ENCODE measurements around the gene TBR1. TPM values are rescaled to one million over a fixed set of nuclear protein-coding genes. Genes with fewer than 3 reads are reported as not detected.

Gene TBR1
- total and polyA plus RNA-seq, 4 donors: under 0.01 TPM; not detected in 3

- WGBS: 98% methylated on average over 2 of the region's 2 CpGs
- Histone ChIP-seq H3K9ac (ENCODE audit: low read depth in 1 of 2, low read length in 2 of 2) (no peak overlapping the region), H3K36me3 (ENCODE audit: control insufficient read depth in 4 of 4, insufficient read depth in 3 of 4, low read depth in 1 of 4, low read length in 3 of 4) (no peaks in the 10 kb centered on the region)
These were observed 29.8 kb upstream of the TBR1 start for GRCh38 chr2:161386228-161386824.

GRCh38 chr2:161388146-161388779 is 27.8 kb upstream of the TBR1 start:
- H3K9me3 ChIP-seq (ENCODE audit: control insufficient read depth in 4 of 4, low read length in 3 of 4): no peaks in the 10 kb centered on the region
- H3K36me3 ChIP-seq (ENCODE audit: control insufficient read depth in 4 of 4, insufficient read depth in 3 of 4, low read depth in 1 of 4, low read length in 3 of 4): peaks cover 0 to 2% (median 0%) of the 10 kb centered on the region in 4 donors
- TF ChIP-seq EGR1 (IDR thresholded peaks at IDR 0.05; ENCODE audit: low read depth in 2 of 2) (no peak), FOXA1 (IDR thresholded peaks at IDR 0.05) (no peak), SP1 (IDR thresholded peaks at IDR 0.05) (no peak), ZBTB33 (IDR thresholded peaks at IDR 0.05) (no peak), TAF1 (conservative IDR thresholded peaks at IDR 0.05) (no peak), CTCF (IDR thresholded peaks at IDR 0.05; ENCODE audit: low read depth, low read length, missing input control) (no peak)
- no peak overlapping the region for H3K27ac ChIP-seq (ENCODE audit: low read depth in 1 of 2, low read length in 2 of 2)
- no peaks in the 10 kb centered on the region for H3K4me1 ChIP-seq (ENCODE audit: control insufficient read depth in 4 of 4, insufficient read depth in 4 of 4, low read length in 3 of 4)
- H3K4me3 ChIP-seq (ENCODE audit: low read depth in 1 of 3, low read length in 3 of 3): no peak overlapping the region
- no peaks in the 10 kb centered on the region for H3K27me3 ChIP-seq (ENCODE audit: control insufficient read depth in 4 of 4, insufficient read depth in 4 of 4, low read length in 3 of 4)
- DNase-seq (ENCODE audit: low spot score): no peak
- WGBS: 86% methylated on average over 2 of the region's 2 CpGs
- no peak overlapping the region for H3K9ac ChIP-seq (ENCODE audit: low read depth in 1 of 2, low read length in 2 of 2)

More at GRCh38 chr2:161386228-161386824, 29.8 kb upstream of the TBR1 start:
- no peaks in the 10 kb centered on the region for H3K27me3 ChIP-seq (ENCODE audit: control insufficient read depth in 4 of 4, insufficient read depth in 4 of 4, low read length in 3 of 4)
- no peaks in the 10 kb centered on the region for H3K4me1 ChIP-seq (ENCODE audit: control insufficient read depth in 4 of 4, insufficient read depth in 4 of 4, low read length in 3 of 4)
- H3K4me3 ChIP-seq (ENCODE audit: low read depth in 1 of 3, low read length in 3 of 3): no peak overlapping the region
- TF ChIP-seq GABPA (IDR thresholded peaks at IDR 0.05 in 1 of 2, conservative IDR thresholded peaks at IDR 0.05 in 1 of 2) (no peak), EGR1 (IDR thresholded peaks at IDR 0.05; ENCODE audit: low read depth in 2 of 2) (no peak), JUND (IDR thresholded peaks at IDR 0.05) (no peak), FOXA2 (IDR thresholded peaks at IDR 0.05) (no peak), ATF3 (IDR thresholded peaks at IDR 0.05) (no peak), MAX (IDR thresholded peaks at IDR 0.05) (no peak), TAF1 (conservative IDR thresholded peaks at IDR 0.05) (no peak), YY1 (IDR thresholded peaks at IDR 0.05) (no peak), HNF4A (conservative IDR thresholded peaks at IDR 0.05) (no peak), HNF4G (IDR thresholded peaks at IDR 0.05) (no peak), FOXA1 (IDR thresholded peaks at IDR 0.05) (no peak), CTCF (IDR thresholded peaks at IDR 0.05; ENCODE audit: low read depth, low read length, missing input control) (no peak), ZBTB33 (IDR thresholded peaks at IDR 0.05) (no peak)
- no peak overlapping the region for H3K27ac ChIP-seq (ENCODE audit: low read depth in 1 of 2, low read length in 2 of 2)
- no peak for DNase-seq (ENCODE audit: low spot score)
- H3K9me3 ChIP-seq (ENCODE audit: control insufficient read depth in 4 of 4, low read length in 3 of 4): no peaks in the 10 kb centered on the region

Data from liver (tissue), 9 donors.